Upper lobe of right lung (tissue), 1 donor: Measurements from ENCODE around the gene SUPT20HL2. TPM values are rescaled to one million over a fixed set of nuclear protein-coding genes. Genes with fewer than 3 reads are reported as not detected.

ENCODE experiments used
- ATAC-seq: fragments of 200-7000 bp; cut with Tn5 transposase; one replicate; pipeline ENCODE4 v1.9.1; 2020; ENCODE audit warnings: mild to moderate bottlenecking, moderate library complexity
- DNase-seq: peaks from one replicate; pipeline ENCODE4 v3.0.0-alpha.2; 2020
- H3K27ac ChIP-seq: fragments of 200-600 bp; one replicate; pipeline ENCODE4 v1.8.0; 2022
- H3K27me3 ChIP-seq: fragments of 200-600 bp; one replicate; pipeline ENCODE4 v1.8.0; 2022; ENCODE audit warnings: mild to moderate bottlenecking
- H3K36me3 ChIP-seq: fragments of 200-600 bp; one replicate; pipeline ENCODE4 v1.8.0; 2022
- H3K4me1 ChIP-seq: fragments of 200-600 bp; one replicate; pipeline ENCODE4 v1.8.0; 2022
- H3K4me3 ChIP-seq: fragments of 200-600 bp; one replicate; pipeline ENCODE4 v1.8.0; 2022; ENCODE audit warnings: mild to moderate bottlenecking
- H3K9me3 ChIP-seq: fragments of 200-600 bp; one replicate; pipeline ENCODE4 v1.8.0; 2022
- CTCF ChIP-seq: fragments of 200-600 bp; IDR thresholded peaks from one replicate; pipeline ENCODE4 v1.8.0; 2022; ENCODE audit warnings: antibody characterized with exemption
- intact Hi-C: fragments of 100-400 bp; cut with DNase I; formaldehyde crosslinking; loops from one replicate; pipeline ENCODE4 v1.11.0; 2022
- total RNA-seq: library from RNA; stranded (reverse); fragmentation: NEBNext Ultra II Directional; extraction: Animal tissue kit (Norgen Biotek cat#: 25700); gene quantifications from one replicate; pipeline ENCODE4 v1.2.1, GENCODE V29; 2021
- donor health status: DM: no; HTN: yes; CAD: no; lungs with severe emphysema.

The SUPT20HL2 gene
- total RNA-seq, 1 donor from 2014 or later = not detected

GRCh38 chrX:24276015-24276414 is 37.9 kb downstream of the SUPT20HL2 start:
- Histone ChIP-seq H3K4me3 (no peak overlapping the region), H3K4me1 (no peaks in the 10 kb centered on the region), H3K27ac (no peak overlapping the region), H3K36me3 (no peaks in the 10 kb centered on the region), H3K27me3 (no peaks in the 10 kb centered on the region), H3K9me3 (no peaks in the 10 kb centered on the region)
- no peak for TF ChIP-seq CTCF
- DNase-seq (no peak), ATAC-seq (no peak)
- intact Hi-C loops = no loop called here

- DNase-seq = no peak
- intact Hi-C loops = no loop called here
- Histone ChIP-seq H3K9me3 (no peaks in the 10 kb centered on the region), H3K4me1 (no peaks in the 10 kb centered on the region), H3K27me3 (no peaks in the 10 kb centered on the region), H3K4me3 (no peak overlapping the region), H3K27ac (no peak overlapping the region), H3K36me3 (no peaks in the 10 kb centered on the region)
- TF ChIP-seq CTCF = no peak
- no peak for ATAC-seq
These were observed 42.6 kb downstream of the SUPT20HL2 start for GRCh38 chrX:24271262-24271661.

- intact Hi-C loops = no loop called here
- Histone ChIP-seq H3K4me1 (no peaks in the 10 kb centered on the region), H3K27ac (no peak overlapping the region), H3K27me3 (no peaks in the 10 kb centered on the region), H3K9me3 (no peaks in the 10 kb centered on the region), H3K36me3 (no peaks in the 10 kb centered on the region), H3K4me3 (no peak overlapping the region)
- no peak for DNase-seq
- no peak for TF ChIP-seq CTCF
- no peak for ATAC-seq
These were observed 45.1 kb downstream of the SUPT20HL2 start for GRCh38 chrX:24268786-24269185.

- DNase-seq (no peak), ATAC-seq (no peak)
- Histone ChIP-seq H3K4me3 (no peak overlapping the region), H3K27ac (no peak overlapping the region), H3K36me3 (no peaks in the 10 kb centered on the region), H3K27me3 (no peaks in the 10 kb centered on the region), H3K9me3 (no peaks in the 10 kb centered on the region), H3K4me1 (no peaks in the 10 kb centered on the region)
- intact Hi-C loops = no loop called here
- no peak for TF ChIP-seq CTCF
These were observed 46.9 kb downstream of the SUPT20HL2 start for GRCh38 chrX:24266996-24267395.

- no peaks in the 10 kb centered on the region for H3K9me3 ChIP-seq
- no peak overlapping the region for H3K4me3 ChIP-seq
- no peaks in the 10 kb centered on the region for H3K27me3 ChIP-seq
- H3K36me3 ChIP-seq = no peaks in the 10 kb centered on the region
- TF ChIP-seq CTCF = no peak
- H3K4me1 ChIP-seq = no peaks in the 10 kb centered on the region
- ATAC-seq = no peak
- H3K27ac ChIP-seq = no peak overlapping the region
- DNase-seq = no peak
- intact Hi-C loops = no loop called here
These were observed 49.5 kb downstream of the SUPT20HL2 start for GRCh38 chrX:24264383-24264782.

GRCh38 chrX:24262309-24262708 is 51.6 kb downstream of the SUPT20HL2 start:
- Histone ChIP-seq H3K4me3 (no peak overlapping the region), H3K36me3 (no peaks in the 10 kb centered on the region), H3K27ac (no peak overlapping the region), H3K27me3 (no peaks in the 10 kb centered on the region), H3K4me1 (no peaks in the 10 kb centered on the region), H3K9me3 (no peaks in the 10 kb centered on the region)
- DNase-seq (no peak), ATAC-seq (no peak)
- no peak for TF ChIP-seq CTCF
- intact Hi-C loops = no loop called here
